HCT116 (cell line): Measurements from ENCODE around the gene SPRED2.

Experiments used
- CEBPB ChIP-seq: IDR thresholded peaks from 2 replicates; pipeline ENCODE4 v1.6.1; 2012; ENCODE audit warnings: low read depth
- CTCF ChIP-seq, 3 experiments: fragments of 200-600 bp in 1 of 3; sonication (generic) in 1 of 3; IDR thresholded peaks in 2 of 3; conservative IDR thresholded peaks in 1 of 3; 2 replicates each; pipeline ENCODE4 v1.5.1; 2012 to 2017; ENCODE audit warnings: low read depth in 2 of 3, low read length in 2 of 3, antibody characterized with exemption in 1 of 3, borderline replicate concordance in 1 of 3, control low read depth in 1 of 3, mild to moderate bottlenecking in 1 of 3, mixed read lengths in 1 of 3, mixed run types in 1 of 3, moderate library complexity in 1 of 3; ENCODE audit not compliant: insufficient read depth in 1 of 3
- EZH2 ChIP-seq: fragments of 200-600 bp; sonication (generic); IDR thresholded peaks from 2 replicates; pipeline ENCODE4 v1.6.1; 2017; ENCODE audit warnings: antibody characterized with exemption, mixed run types
- POLR2A ChIP-seq: IDR thresholded peaks from 2 replicates; pipeline ENCODE4 v1.7.0; 2011; ENCODE audit warnings: borderline replicate concordance; ENCODE audit not compliant: insufficient read depth, insufficient read length; ENCODE audit errors: extremely low read depth
- RAD21 ChIP-seq: IDR thresholded peaks from 2 replicates; pipeline ENCODE4 v1.6.1; 2012; ENCODE audit warnings: low read depth, mild to moderate bottlenecking
- SP1 ChIP-seq: IDR thresholded peaks from 2 replicates; pipeline ENCODE4 v1.6.1; 2012; ENCODE audit warnings: low read depth

GRCh38 chr2:65402323-65402722 is 30.1 kb downstream of the SPRED2 start:
- no peak for TF ChIP-seq CTCF (IDR thresholded peaks at IDR 0.05 in 2 of 3, conservative IDR thresholded peaks at IDR 0.05 in 1 of 3; ENCODE audit: borderline replicate concordance in 1 of 3, insufficient read depth in 1 of 3, low read depth in 2 of 3, low read length in 2 of 3)
- TF ChIP-seq RAD21 = no peak
- TF ChIP-seq EZH2 = no peak
- TF ChIP-seq CEBPB = no peak
- no peak for TF ChIP-seq POLR2A
- no peak for TF ChIP-seq SP1
